Inflammatory macrophage treated with lipopolysaccharide for 1 hour (primary cell): ENCODE data around the gene SRRM4.

ENCODE experiments used
- DNase-seq, 2 donors: peaks; one replicate each; pipeline ENCODE4 v3.0.0-alpha.2; 2020 to 2022

SRRM4 gene

GRCh38 chr12:119122751-119123150 is 141.4 kb downstream of the SRRM4 start:
- DNase-seq: no peak

GRCh38 chr12:119128527-119128926 is 147.2 kb downstream of the SRRM4 start:
- no peak for DNase-seq

DNA sequence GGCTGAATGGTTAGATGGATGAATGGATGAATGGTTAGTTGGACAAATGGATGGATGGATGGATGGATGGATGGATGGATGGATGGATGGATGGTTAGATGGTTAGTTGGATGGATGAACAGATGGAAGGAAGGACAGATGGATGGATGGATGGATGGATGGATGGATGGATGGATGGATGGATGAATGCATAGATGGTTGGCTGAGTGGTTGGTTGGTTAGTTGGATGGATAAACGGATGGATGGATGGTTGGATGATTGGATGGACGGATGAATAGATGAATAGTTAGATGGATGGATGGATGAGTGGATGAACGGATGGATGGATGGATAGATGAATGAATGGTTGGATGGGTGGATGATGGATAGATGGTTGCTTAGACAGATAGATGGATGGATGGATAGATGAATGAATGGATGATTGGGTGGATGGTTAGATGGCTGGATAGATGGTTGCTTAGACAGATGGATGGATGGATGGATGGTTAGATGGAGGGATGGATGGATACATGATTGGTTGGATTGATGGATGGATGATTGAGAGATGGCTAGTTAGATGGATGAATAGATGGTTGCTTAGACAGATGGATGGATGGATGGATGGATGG is 148.6 kb downstream of the SRRM4 start:
- DNase-seq: no peak

DNA sequence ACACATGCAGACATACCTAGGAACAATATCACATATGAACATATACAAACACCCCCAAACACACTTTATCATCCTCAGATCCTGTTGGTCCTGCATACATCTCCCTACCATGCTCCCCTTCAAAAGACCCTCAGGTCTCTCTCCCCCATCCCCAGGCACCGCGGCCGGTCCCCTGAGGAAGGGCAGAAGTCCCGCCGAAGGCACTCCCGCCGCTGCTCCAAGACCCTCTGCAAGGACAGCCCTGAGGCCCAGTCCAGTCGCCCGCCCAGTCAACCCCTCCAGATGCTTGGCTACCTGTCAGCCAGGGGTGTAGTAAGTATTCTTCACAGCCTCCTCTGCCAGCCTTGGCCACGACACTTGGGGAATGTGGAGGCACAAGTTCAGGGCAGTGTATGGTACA is 149.2 kb downstream of the SRRM4 start:
- no peak for DNase-seq

- DNase-seq: no peak
Measured at GRCh38 chr12:119134284-119135072, 153.1 kb downstream of the SRRM4 start.

- no peak for DNase-seq
Measured at GRCh38 chr12:119136811-119137410, 155.6 kb downstream of the SRRM4 start.

- no peak for DNase-seq
Measured at GRCh38 chr12:119139448-119139847, 158.1 kb downstream of the SRRM4 start.

DNA sequence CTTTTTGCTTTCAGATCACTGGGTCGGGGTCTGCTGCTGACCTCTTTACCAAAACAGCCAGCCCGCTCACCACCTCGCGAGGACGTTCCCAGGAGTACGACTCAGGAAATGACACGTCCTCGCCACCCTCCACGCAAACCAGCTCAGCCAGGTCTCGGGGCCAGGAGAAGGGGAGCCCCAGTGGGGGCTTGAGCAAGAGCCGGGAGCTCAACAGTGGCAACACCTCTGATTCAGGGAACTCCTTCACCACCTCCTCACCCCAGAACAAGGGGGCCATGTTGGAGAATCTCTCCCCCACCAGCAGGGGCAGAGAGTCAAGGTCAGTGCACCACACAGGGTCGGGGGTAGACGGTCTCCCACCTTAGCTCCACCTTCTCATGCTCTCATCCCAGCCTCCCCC is 164.0 kb downstream of the SRRM4 start:
- no peak for DNase-seq

DNA sequence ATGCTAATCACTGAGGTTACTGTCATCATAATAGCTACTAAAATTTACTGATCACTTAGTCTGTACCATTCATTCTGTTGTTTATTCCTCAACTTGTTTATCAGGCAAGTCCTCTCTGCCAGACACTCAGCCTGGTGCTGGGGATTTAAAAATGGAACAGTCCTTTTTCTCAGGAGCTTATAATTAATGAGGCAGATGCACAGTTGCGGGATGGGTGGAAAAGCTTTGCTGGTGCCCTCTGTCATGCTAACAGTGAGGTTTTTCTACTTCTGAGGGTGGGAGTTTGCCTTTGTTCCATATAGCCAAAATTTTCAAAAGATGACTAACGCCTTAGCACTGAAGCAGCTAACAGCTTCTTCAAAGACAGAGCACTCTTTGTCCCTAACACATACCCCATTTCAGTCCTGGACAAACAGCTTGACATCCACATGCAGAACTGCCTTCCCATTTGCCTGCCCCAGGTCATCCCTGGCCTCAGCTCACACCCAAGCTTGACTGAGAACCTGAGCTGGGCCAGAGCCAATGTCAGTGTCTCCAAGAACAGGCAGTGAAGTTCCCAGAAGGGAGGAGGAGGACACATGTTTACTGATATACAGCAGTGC is 166.6 kb downstream of the SRRM4 start:
- no peak for DNase-seq

GRCh38 chr12:119149270-119149669 is 167.9 kb downstream of the SRRM4 start:
- no peak for DNase-seq

DNA sequence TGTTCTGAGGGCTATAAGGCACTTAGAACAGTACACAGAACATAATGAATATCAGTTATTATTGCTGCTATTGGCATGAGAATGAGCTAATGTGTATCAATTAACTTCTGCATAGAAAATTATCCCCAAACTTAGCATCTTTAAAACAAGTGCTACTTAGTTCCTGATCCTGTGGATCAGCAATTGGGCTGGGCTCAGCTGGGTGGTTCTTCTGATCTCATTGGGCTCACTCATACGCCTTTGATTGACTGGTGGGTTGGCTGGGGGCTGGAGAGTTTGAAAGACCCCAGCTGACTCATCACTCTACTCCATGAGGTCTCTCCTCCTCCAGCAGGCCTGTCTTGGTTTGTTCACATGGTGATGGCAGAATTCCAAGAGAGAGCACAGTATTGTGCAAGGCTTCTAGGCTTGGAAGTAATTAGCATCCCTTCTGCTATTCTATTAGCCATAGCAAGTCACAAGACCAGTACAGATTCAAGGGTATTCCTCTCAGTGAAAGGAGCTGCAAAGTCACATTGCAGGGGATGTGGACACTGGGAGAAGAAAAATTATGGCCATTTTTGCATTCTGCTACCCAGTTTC is 170.2 kb downstream of the SRRM4 start:
- DNase-seq: no peak

- peak; percentile 12 to 28 for DNase-seq
Measured at GRCh38 chr12:119153477-119154434, 172.4 kb downstream of the SRRM4 start.

DNA sequence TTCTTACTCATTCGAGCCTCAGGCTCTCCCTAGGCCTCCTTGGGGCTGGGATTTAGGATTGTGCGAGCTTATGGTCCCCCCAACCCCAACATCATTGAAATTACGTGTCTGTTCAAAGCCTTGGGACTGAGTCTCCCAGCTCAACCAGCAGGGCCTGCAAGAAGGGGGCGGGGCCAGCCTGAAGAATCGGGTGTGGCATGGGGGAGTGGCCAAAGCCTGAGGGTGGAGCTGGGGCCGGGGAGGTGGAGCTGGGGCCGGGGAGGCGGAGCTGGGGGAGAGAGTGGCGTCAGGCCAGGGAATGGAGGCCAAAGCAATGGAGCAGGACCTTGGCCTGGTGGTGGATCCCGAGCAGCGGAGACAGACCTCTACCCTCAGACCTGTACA is 173.1 kb downstream of the SRRM4 start:
- DNase-seq: no peak

DNA sequence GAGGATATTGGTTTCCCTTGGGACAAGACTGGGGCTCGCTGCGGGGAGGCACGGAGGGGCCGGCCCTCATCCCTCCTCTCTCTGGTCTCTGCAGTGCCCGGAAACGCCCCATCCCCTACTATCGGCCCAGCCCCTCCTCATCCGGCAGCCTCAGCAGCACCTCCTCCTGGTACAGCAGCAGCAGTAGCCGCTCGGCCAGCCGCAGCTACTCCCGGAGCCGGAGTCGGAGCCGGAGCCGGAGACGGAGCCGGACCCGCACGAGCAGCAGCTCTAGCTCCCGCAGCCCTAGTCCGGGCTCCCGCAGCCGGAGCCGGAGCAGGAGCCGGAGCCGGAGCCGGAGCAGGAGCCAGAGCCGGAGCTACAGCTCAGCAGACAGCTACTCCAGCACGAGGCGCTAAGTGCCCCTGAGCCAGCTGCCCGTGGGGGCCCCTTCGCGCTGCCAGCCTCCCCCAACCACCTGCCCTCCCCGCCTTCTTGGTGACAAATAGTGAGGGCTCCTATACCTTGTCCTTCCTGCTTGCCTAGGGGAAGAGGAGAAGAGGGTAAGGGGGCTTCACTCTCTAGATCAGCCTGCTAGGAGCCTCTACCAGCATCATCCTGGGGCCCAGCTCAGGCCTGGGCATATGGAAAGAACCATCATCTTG is 175.2 kb downstream of the SRRM4 start:
- DNase-seq: no peak

DNA sequence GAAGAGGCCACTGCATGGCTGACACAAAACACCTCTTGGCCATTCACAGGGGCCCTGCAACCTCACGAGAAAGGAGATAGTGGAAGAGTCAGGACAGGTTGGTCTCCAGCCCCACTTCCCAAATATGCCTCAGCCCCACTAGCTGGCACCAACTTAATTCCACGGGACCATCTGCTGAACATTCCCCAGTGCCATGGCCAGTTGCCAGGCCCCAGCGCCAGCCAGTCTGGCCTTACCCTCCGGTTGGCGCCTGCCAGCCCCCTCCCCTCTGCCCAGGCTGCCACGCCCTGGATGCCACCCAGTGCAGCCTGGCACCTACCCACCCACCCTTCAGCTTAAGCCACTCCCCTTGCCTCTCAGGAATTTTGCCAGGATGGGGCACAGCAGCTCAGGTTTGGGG is 176.2 kb downstream of the SRRM4 start:
- no peak for DNase-seq

- no peak for DNase-seq
Measured at GRCh38 chr12:119157978-119158377, 176.6 kb downstream of the SRRM4 start.

DNA sequence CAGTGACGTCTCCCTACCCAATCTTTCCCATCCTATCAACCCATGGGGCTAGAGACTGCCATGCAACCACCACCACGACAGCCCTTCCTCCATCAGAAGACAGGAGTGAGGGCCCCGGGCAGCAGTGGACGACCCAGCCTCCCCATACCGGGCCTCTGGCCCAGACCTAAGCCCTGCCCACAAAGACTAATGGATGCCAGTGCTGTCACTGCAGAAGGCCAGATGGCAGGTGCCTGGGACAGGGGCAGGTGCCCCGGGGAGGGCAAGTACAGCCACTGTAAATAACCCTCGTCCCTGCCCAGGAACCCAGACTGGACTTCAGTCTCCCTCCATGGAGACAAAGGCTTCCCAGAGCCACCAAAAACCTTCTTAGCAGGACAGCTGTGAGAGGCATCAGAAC is 177.1 kb downstream of the SRRM4 start:
- DNase-seq: no peak

- DNase-seq: no peak
Measured at GRCh38 chr12:119159844-119160243, 178.5 kb downstream of the SRRM4 start.

GRCh38 chr12:119167902-119168301 is 186.6 kb downstream of the SRRM4 start:
- no peak for DNase-seq

GRCh38 chr12:119168721-119169120 is 187.4 kb downstream of the SRRM4 start:
- no peak for DNase-seq

GRCh38 chr12:119169150-119169549 is 187.8 kb downstream of the SRRM4 start:
- no peak for DNase-seq

GRCh38 chr12:119171291-119171690 is 189.9 kb downstream of the SRRM4 start:
- DNase-seq: no peak
